K562 (cell line): ENCODE measurements around the gene LMTK2. TPM values are rescaled to one million over a fixed set of nuclear protein-coding genes. Genes with fewer than 3 reads are reported as not detected.

Source experiments
- BRF1 ChIP-seq: IDR thresholded peaks from 3 replicates; pipeline ENCODE4 v1.6.1; 2011; ENCODE audit warnings: borderline replicate concordance, mild to moderate bottlenecking; ENCODE audit not compliant: insufficient read length; ENCODE audit errors: extremely low read depth
- CHD1 ChIP-seq: fragments of 200-600 bp; sonication (generic); IDR thresholded peaks from one replicate; pipeline ENCODE4 v1.6.1; 2012; ENCODE audit warnings: mild to moderate bottlenecking, moderate library complexity, low read length, inconsistent platforms
- CHD4 ChIP-seq: fragments of 200-600 bp; sonication (generic); IDR thresholded peaks from 3 replicates; pipeline ENCODE4 v1.6.1; 2012; ENCODE audit warnings: low read depth, mild to moderate bottlenecking, mixed read lengths, low read length, inconsistent platforms; ENCODE audit not compliant: insufficient read depth, insufficient replicate concordance, poor library complexity, severe bottlenecking
- KDM5B ChIP-seq: fragments of 200-600 bp; sonication (generic); IDR thresholded peaks from 2 replicates; pipeline ENCODE4 v1.6.1; 2012; ENCODE audit warnings: low read depth, mild to moderate bottlenecking, moderate library complexity, low read length, control low read depth, inconsistent platforms; ENCODE audit not compliant: insufficient replicate concordance
- KLF10 ChIP-seq: fragments of 250-450 bp; sonication (Bioruptor Pico); IDR thresholded peaks from 2 replicates; pipeline ENCODE4 v1.6.1; 2021; ENCODE audit warnings: matching md5 sums
- KLF16 ChIP-seq: IDR thresholded peaks from 2 replicates; pipeline ENCODE4 v1.6.1; 2016; ENCODE audit warnings: antibody characterized with exemption
- MAZ ChIP-seq, 2 experiments: fragments of 450-650 bp in 1 of 2; sonication (generic) in 1 of 2; formaldehyde crosslinking; IDR thresholded peaks in 1 of 2; conservative IDR thresholded peaks in 1 of 2; 2 replicates each; pipeline versions ENCODE4 v1.4.0 to v1.5.0; 2020; ENCODE audit warnings: mild to moderate bottlenecking in 1 of 2, missing genetic modification reagents in 1 of 2
- NBN ChIP-seq: fragments of 450-650 bp; IDR thresholded peaks from 2 replicates; pipeline ENCODE4 v1.6.1; 2016; ENCODE audit warnings: low read depth, mild to moderate bottlenecking
- NFIC ChIP-seq: fragments of 450-650 bp; IDR thresholded peaks from 2 replicates; pipeline ENCODE4 v1.6.1; 2017; ENCODE audit warnings: mild to moderate bottlenecking, inconsistent platforms
- POLR2A ChIP-seq: fragments of 450-650 bp; conservative IDR thresholded peaks from 2 replicates; pipeline ENCODE4 v1.6.1; 2016
- RBM22 ChIP-seq: fragments of 200-400 bp; formaldehyde crosslinking; IDR thresholded peaks from 2 replicates; pipeline ENCODE4 v1.6.1; 2018; ENCODE audit warnings: low read length, low read depth; ENCODE audit not compliant: poor library complexity, severe bottlenecking
- SLC30A9 ChIP-seq: fragments of 250-450 bp; sonication (Bioruptor Pico); IDR thresholded peaks from 2 replicates; pipeline ENCODE4 v1.8.0; 2022; ENCODE audit warnings: mild to moderate bottlenecking, moderate library complexity
- SMARCC2 ChIP-seq: fragments of 450-650 bp; IDR thresholded peaks from 2 replicates; pipeline ENCODE4 v1.6.1; 2017; ENCODE audit warnings: antibody characterized with exemption, moderate library complexity, mild to moderate bottlenecking, low read depth
- SNIP1 ChIP-seq: fragments of 450-650 bp; IDR thresholded peaks from 2 replicates; pipeline ENCODE4 v1.7.1; 2017; ENCODE audit warnings: low read depth, mild to moderate bottlenecking
- SREBF1 ChIP-seq: fragments of 150-350 bp; IDR thresholded peaks from 2 replicates; pipeline ENCODE4 v1.6.1; 2014; ENCODE audit warnings: antibody characterized with exemption, low read depth, low read length, borderline replicate concordance
- SREBF2 ChIP-seq: sonication (generic); formaldehyde crosslinking; IDR thresholded peaks from 2 replicates; pipeline ENCODE4 v1.4.0; 2020; ENCODE audit warnings: mild to moderate bottlenecking, missing genetic modification reagents
- TCFL5 ChIP-seq: fragments of 250-450 bp; sonication (Bioruptor Pico); conservative IDR thresholded peaks from 2 replicates; pipeline ENCODE4 v1.6.1; 2021; ENCODE audit warnings: mild to moderate bottlenecking, moderate library complexity, matching md5 sums
- XRCC4 ChIP-seq: IDR thresholded peaks from one replicate; pipeline ENCODE4 v1.6.1; 2011; ENCODE audit not compliant: insufficient read depth, insufficient read length; ENCODE audit errors: extremely low read depth
- ZSCAN29 ChIP-seq: fragments of 450-650 bp; IDR thresholded peaks from 2 replicates; pipeline ENCODE4 v1.6.1; 2017
- polyA plus RNA-seq, 8 experiments: library from polyadenylated mRNA; depleted of rRNA in 4 of 8; stranded (reverse) in 5 of 8; unstranded in 3 of 8; fragments of >200 nt; fragmentation: Nextera tagmentation in 2 of 8; fragmentation: Illumina TruSeq in 1 of 8; extraction: Ambion mirVana in 2 of 8; extraction: Trizol in 1 of 8; gene quantifications; 2 replicates each; pipeline versions ENCODE4 v1.2.1 to v1.2.3, GENCODE V29; 2011 to 2014; ENCODE audit warnings: inconsistent platforms in 1 of 8, missing spikeins in 1 of 8
- total RNA-seq, 7 experiments: library from RNA; depleted of rRNA in 6 of 7; stranded (reverse); fragments of >200 nt in 6 of 7; fragmentation: Illumina TruSeq in 2 of 7; extraction: Trizol in 2 of 7; gene quantifications; 2 replicates each; pipeline versions ENCODE4 v1.2.1 to v1.2.3, GENCODE V29; 2011 to 2021; ENCODE audit warnings: low replicate concordance in 1 of 7
- TF ChIP-seq, protein P1 (sequence below): sonication (generic); formaldehyde crosslinking; IDR thresholded peaks from 2 replicates; pipeline ENCODE4 v1.8.0; 2023; ENCODE audit warnings: mild to moderate bottlenecking, missing genetic modification reagents
- TF ChIP-seq, protein P2 (sequence below): sonication (generic); formaldehyde crosslinking; IDR thresholded peaks from 2 replicates; pipeline ENCODE4 v1.8.0; 2022; ENCODE audit warnings: missing genetic modification reagents, mild to moderate bottlenecking, borderline replicate concordance
- TF ChIP-seq, protein P3 (sequence below): sonication (generic); formaldehyde crosslinking; IDR thresholded peaks from 2 replicates; pipeline ENCODE4 v1.8.0; 2022; ENCODE audit warnings: mild to moderate bottlenecking, missing genetic modification reagents, borderline replicate concordance
- TF ChIP-seq, protein P4 (sequence below), 2 experiments: fragments of 200-800 bp in 1 of 2; sonication (Bioruptor generic) in 1 of 2; sonication (generic) in 1 of 2; formaldehyde crosslinking in 1 of 2; IDR thresholded peaks in 1 of 2; conservative IDR thresholded peaks in 1 of 2; 2 replicates each; pipeline versions ENCODE4 v1.5.0 to v1.6.1; 2016 to 2020; ENCODE audit warnings: missing compliant biosample characterization in 1 of 2, missing genetic modification characterization in 1 of 2, missing genetic modification reagents in 1 of 2

Gene LMTK2
- total and polyA plus RNA-seq, 9 of the 15 experiments (the other 6 are each of a cell fraction or from before 2014, with no cell fraction given), result 0.78 to 16.4 (median 6.3) TPM

DNA sequence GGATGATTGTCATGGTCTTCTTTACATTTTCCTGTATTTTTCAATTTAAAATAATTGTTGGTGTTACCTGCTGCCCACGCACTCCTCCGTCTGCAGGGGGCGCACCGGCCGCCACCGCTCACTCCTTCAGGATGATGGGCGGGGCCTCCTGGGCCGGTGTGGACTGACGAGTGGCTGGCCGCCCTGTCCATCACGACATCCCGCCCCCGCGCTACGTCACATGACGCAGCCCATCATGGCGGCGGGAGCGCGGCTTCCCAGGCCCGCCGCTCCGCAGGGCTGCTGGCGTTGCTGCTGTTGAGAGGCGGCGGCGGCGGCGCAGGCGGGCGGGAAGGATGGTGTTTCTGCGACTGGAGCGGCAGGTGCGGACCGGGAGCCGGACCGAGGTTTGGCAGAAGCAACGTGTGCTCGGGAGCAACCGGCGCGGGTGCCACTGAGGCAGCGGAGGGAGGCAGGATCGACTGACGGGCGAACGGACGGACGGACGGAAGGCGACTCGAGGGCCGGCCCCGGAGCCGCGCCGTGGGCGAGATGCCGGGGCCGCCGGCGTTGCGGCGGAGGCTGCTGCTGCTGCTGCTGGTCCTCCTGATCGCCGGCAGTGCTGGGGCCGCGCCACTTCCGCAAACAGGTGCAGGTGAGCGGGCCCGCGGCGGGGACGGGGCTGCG is at the start of gene LMTK2 (continued):
- TF ChIP-seq SMARCC2 (no peak), NFIC (peak; percentile 71), SREBF1 (no peak), CHD4 (no peak), CHD1 (peak; percentile 58), POLR2A (peak; percentile 96), NBN (0 out of 2 replicates have a peak, but pooled peaks have one; percentile 48), TCFL5 (CRISPR knock-in tag) (no peak), RBM22 (no peak), SLC30A9 (CRISPR knock-in tag) (no peak), KLF10 (no peak), MAZ (CRISPR knock-in tag; conservative IDR thresholded peaks at IDR 0.05 in 1 of 2, IDR thresholded peaks at IDR 0.05 in 1 of 2) (peak; percentile 73 to 77), XRCC4 (no peak), KDM5B (peak; percentile 95), KLF16 (0 out of 2 replicates have a peak, but pooled peaks have one; percentile 19), SREBF2 (CRISPR knock-in tag) (no peak), BRF1 (no peak), SNIP1 (no peak), ZSCAN29 (no peak)
- TF ChIP-seq, protein P1, sequence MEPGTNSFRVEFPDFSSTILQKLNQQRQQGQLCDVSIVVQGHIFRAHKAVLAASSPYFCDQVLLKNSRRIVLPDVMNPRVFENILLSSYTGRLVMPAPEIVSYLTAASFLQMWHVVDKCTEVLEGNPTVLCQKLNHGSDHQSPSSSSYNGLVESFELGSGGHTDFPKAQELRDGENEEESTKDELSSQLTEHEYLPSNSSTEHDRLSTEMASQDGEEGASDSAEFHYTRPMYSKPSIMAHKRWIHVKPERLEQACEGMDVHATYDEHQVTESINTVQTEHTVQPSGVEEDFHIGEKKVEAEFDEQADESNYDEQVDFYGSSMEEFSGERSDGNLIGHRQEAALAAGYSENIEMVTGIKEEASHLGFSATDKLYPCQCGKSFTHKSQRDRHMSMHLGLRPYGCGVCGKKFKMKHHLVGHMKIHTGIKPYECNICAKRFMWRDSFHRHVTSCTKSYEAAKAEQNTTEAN (CRISPR knock-in tag), result no peak
- TF ChIP-seq, protein P2, sequence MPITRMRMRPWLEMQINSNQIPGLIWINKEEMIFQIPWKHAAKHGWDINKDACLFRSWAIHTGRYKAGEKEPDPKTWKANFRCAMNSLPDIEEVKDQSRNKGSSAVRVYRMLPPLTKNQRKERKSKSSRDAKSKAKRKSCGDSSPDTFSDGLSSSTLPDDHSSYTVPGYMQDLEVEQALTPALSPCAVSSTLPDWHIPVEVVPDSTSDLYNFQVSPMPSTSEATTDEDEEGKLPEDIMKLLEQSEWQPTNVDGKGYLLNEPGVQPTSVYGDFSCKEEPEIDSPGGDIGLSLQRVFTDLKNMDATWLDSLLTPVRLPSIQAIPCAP, result no peak
- TF ChIP-seq, protein P3, sequence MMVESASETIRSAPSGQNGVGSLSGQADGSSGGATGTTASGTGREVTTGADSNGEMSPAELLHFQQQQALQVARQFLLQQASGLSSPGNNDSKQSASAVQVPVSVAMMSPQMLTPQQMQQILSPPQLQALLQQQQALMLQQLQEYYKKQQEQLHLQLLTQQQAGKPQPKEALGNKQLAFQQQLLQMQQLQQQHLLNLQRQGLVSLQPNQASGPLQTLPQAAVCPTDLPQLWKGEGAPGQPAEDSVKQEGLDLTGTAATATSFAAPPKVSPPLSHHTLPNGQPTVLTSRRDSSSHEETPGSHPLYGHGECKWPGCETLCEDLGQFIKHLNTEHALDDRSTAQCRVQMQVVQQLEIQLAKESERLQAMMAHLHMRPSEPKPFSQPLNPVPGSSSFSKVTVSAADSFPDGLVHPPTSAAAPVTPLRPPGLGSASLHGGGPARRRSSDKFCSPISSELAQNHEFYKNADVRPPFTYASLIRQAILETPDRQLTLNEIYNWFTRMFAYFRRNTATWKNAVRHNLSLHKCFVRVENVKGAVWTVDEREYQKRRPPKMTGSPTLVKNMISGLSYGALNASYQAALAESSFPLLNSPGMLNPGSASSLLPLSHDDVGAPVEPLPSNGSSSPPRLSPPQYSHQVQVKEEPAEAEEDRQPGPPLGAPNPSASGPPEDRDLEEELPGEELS (CRISPR knock-in tag), result no peak; the same call in 1 of the 2 replicates
- TF ChIP-seq, protein P4, sequence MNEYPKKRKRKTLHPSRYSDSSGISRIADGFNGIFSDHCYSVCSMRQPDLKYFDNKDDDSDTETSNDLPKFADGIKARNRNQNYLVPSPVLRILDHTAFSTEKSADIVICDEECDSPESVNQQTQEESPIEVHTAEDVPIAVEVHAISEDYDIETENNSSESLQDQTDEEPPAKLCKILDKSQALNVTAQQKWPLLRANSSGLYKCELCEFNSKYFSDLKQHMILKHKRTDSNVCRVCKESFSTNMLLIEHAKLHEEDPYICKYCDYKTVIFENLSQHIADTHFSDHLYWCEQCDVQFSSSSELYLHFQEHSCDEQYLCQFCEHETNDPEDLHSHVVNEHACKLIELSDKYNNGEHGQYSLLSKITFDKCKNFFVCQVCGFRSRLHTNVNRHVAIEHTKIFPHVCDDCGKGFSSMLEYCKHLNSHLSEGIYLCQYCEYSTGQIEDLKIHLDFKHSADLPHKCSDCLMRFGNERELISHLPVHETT (CRISPR knock-in tag; conservative IDR thresholded peaks at IDR 0.05 in 1 of 2, IDR thresholded peaks at IDR 0.05 in 1 of 2), result no peak
